Measurements from ENCODE around the gene SLC5A7. TPM values are rescaled to one million over a fixed set of nuclear protein-coding genes. Genes with fewer than 3 reads are reported as not detected.

Gene SLC5A7
- not detected for total RNA-seq

DNA sequence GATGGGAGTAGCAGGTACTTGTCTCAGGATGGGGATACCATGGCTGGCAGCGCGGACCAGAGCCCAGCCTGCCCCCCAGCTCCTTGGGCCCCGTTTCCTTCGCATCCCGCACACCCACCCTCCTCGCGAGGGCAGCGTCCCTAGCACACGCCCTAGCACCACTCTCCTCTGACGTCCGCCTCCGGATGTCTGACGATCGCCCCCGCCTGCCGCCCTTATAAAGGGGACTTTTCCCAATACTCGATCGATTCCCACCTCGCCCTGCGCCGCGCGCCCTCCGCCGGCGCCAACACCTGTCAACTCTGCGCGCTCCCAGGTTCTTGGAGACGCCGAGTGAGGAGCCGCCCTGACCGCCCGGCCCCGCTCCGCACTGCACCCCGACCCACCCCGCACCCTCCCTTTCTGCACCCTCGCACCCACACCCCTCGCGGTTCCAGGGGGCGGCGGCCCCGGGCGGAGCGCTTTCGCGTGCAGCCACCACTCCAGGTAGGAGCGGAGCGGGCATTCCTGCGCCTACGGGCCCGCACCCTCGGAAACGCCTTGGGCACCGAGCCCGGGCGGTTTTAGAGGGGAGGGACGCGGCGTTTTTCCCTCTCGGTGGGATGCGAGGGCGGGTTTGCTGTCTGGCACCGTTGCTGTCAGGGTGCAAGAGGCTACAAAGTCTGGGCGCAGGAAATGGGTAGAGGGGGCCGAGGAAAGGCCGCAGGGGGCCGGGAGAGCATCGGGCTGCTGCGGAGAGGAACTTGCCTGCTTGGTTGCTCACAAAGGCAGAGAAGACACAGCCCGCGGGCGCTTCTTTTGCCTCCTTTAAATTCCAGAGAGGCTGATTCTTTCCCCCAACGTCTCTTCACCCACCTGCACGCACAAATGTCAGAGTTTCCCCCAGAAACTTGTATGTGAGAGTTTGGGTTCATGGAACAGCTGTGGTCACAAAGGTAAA, at the start of gene SLC5A7:
Gene SLC5A7 (plus strand): TSS at position 247 of the 940 bp plus-strand sequence. CDS start 1,632 bp downstream, outside the sequence.
- no peak for TF ChIP-seq POLR2A (IDR thresholded peaks at IDR 0.05)
- TF ChIP-seq, protein P1, sequence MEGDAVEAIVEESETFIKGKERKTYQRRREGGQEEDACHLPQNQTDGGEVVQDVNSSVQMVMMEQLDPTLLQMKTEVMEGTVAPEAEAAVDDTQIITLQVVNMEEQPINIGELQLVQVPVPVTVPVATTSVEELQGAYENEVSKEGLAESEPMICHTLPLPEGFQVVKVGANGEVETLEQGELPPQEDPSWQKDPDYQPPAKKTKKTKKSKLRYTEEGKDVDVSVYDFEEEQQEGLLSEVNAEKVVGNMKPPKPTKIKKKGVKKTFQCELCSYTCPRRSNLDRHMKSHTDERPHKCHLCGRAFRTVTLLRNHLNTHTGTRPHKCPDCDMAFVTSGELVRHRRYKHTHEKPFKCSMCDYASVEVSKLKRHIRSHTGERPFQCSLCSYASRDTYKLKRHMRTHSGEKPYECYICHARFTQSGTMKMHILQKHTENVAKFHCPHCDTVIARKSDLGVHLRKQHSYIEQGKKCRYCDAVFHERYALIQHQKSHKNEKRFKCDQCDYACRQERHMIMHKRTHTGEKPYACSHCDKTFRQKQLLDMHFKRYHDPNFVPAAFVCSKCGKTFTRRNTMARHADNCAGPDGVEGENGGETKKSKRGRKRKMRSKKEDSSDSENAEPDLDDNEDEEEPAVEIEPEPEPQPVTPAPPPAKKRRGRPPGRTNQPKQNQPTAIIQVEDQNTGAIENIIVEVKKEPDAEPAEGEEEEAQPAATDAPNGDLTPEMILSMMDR (IDR thresholded peaks at IDR 0.05), result no peak
- intact Hi-C loops (cut with DNase I; ENCODE audit: low total_unique reads), result no loop called here
- 3% methylated on average over 49 to 68 of the region's 75 CpGs for WGBS, 2 donors
- no peak within 1 kb of the TSS for H3K4me3 ChIP-seq (ENCODE audit: low read depth, poor library complexity, severe bottlenecking)
- DNase-seq (ENCODE audit: low spot score in 2 of 2), result no peak

DNA sequence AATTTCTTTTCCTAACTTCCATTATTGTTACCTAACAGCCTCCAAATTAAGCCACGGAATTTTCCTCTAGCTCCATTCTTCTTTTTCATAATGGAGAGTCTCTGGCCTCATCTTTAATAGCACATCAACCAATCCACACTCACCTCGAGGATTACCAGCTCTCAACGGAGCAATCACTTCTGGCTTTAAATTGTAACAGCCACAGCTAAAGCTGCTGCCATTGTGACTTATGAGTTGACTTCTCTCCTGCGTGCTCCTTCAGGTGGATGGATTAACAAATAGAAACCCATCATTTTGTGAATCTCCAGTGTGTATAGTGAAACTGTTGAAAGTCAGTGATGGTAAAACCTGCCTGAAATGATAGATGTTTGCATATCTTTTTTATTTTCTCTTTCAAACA, 24.9 kb upstream of the SLC5A7 start:
- H3K4me3 ChIP-seq (ENCODE audit: low read depth, poor library complexity, severe bottlenecking), result no peak overlapping the region
- 60 to 62% methylated on average over 4 of the region's 4 CpGs for WGBS, 2 donors
- no peak for TF ChIP-seq POLR2A (IDR thresholded peaks at IDR 0.05)
- TF ChIP-seq, protein P1 (IDR thresholded peaks at IDR 0.05), result no peak
- no peak for DNase-seq (ENCODE audit: low spot score in 2 of 2)
- intact Hi-C loops (cut with DNase I; ENCODE audit: low total_unique reads), result no loop called here

DNA sequence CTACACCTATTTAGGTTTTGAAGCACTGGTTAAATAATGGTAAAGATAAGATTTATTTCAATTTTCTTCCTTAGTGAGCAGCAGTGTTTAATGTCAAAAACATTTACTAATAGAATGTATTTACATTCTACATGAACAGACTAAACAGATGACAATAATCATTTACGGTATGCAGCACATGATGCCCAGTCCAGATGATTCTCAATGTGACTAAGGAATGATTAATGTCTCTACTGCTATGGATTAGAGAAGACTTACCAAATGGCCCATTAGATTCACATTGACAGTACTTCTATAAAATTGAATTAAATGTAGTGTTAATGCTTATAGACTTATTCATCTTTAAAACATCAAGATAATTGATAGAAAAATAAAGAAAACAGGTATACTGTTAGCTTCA, 22.1 kb upstream of the SLC5A7 start:
- intact Hi-C loops (cut with DNase I; ENCODE audit: low total_unique reads), result no loop called here
- H3K4me3 ChIP-seq (ENCODE audit: low read depth, poor library complexity, severe bottlenecking), result no peak overlapping the region
- TF ChIP-seq, protein P1 (IDR thresholded peaks at IDR 0.05), result no peak
- no peak for TF ChIP-seq POLR2A (IDR thresholded peaks at IDR 0.05)
- 63 to 70% methylated on average over 1 of the region's 1 CpG for WGBS, 2 donors
- no peak for DNase-seq (ENCODE audit: low spot score in 2 of 2)

DNA sequence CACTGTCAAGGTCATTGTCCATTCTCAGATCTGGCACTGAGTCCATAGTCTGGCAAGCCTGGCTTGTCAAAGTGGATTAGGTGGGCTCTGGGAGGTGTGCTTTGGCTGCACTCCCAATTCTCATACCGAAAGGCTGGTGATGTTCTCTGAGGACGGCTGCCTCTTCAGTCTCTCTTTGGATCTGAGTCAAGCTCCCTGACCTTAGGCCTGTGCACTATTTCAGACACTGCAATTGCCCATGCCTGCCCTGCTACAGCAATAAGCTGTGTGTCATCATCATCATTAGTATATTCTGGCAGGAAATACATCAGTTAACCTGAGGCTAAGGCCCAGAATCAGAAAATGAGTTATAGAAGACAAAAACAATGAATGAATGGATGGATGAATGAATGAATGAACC, 1.6 kb upstream of the SLC5A7 start:
- TF ChIP-seq, protein P1 (IDR thresholded peaks at IDR 0.05), result no peak
- no peak for TF ChIP-seq POLR2A (IDR thresholded peaks at IDR 0.05)
- H3K4me3 ChIP-seq (ENCODE audit: low read depth, poor library complexity, severe bottlenecking), result no peak overlapping the region
- no peak for DNase-seq (ENCODE audit: low spot score in 2 of 2)
- intact Hi-C loops (cut with DNase I; ENCODE audit: low total_unique reads), result no loop called here
- 61 to 73% methylated on average over 2 of the region's 2 CpGs for WGBS, 2 donors

DNA sequence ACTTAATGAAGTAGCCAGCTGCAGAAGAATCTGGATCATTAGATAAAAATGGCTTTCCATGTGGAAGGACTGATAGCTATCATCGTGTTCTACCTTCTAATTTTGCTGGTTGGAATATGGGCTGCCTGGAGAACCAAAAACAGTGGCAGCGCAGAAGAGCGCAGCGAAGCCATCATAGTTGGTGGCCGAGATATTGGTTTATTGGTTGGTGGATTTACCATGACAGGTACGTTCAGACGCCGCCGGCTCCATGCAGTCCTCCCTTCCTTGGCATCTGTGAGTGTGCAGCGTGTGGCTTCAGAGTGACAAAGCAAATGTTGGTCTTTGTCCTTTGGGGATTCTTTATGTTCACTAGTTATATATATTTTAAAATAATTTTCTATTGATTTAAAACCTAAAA, 1.8 kb downstream of the SLC5A7 start:
- WGBS, 2 donors, result 89 to 90% methylated on average over 10 of the region's 10 CpGs
- intact Hi-C loops (cut with DNase I; ENCODE audit: low total_unique reads), result no loop called here
- TF ChIP-seq, protein P1 (IDR thresholded peaks at IDR 0.05), result no peak
- no peak for TF ChIP-seq POLR2A (IDR thresholded peaks at IDR 0.05)
- no peak overlapping the region for H3K4me3 ChIP-seq (ENCODE audit: low read depth, poor library complexity, severe bottlenecking)
- DNase-seq (ENCODE audit: low spot score in 2 of 2), result no peak

All from lower leg skin (tissue), 4 donors.